Choroid plexus epithelial cell (primary cell): ENCODE results near the gene ADH6.
A peak's percentile ranks its signal among the peaks of the same experiment; 100 is the strongest.

Source experiments
- DNase-seq: peaks from one replicate; pipeline ENCODE4 v3.0.0-alpha.2; 2010; ENCODE audit warnings: low read depth
- H3K4me3 ChIP-seq: 2 replicates; pipeline ENCODE4 v1.5.1; 2011; ENCODE audit warnings: low read depth, mild to moderate bottlenecking, control low read depth, low read length, moderate library complexity
- TF ChIP-seq, protein P1 (sequence below): conservative IDR thresholded peaks from 2 replicates; pipeline ENCODE4 v1.5.1; 2011; ENCODE audit warnings: low read depth, mild to moderate bottlenecking, control low read depth, inconsistent platforms, low read length, moderate library complexity

Gene ADH6

GRCh38 chr4:99221980-99222379, 2.9 kb upstream of the ADH6 start:
- peak; percentile 30 for DNase-seq
- H3K4me3 ChIP-seq = no peak overlapping the region
- TF ChIP-seq, protein P1, sequence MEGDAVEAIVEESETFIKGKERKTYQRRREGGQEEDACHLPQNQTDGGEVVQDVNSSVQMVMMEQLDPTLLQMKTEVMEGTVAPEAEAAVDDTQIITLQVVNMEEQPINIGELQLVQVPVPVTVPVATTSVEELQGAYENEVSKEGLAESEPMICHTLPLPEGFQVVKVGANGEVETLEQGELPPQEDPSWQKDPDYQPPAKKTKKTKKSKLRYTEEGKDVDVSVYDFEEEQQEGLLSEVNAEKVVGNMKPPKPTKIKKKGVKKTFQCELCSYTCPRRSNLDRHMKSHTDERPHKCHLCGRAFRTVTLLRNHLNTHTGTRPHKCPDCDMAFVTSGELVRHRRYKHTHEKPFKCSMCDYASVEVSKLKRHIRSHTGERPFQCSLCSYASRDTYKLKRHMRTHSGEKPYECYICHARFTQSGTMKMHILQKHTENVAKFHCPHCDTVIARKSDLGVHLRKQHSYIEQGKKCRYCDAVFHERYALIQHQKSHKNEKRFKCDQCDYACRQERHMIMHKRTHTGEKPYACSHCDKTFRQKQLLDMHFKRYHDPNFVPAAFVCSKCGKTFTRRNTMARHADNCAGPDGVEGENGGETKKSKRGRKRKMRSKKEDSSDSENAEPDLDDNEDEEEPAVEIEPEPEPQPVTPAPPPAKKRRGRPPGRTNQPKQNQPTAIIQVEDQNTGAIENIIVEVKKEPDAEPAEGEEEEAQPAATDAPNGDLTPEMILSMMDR = no peak

DNA sequence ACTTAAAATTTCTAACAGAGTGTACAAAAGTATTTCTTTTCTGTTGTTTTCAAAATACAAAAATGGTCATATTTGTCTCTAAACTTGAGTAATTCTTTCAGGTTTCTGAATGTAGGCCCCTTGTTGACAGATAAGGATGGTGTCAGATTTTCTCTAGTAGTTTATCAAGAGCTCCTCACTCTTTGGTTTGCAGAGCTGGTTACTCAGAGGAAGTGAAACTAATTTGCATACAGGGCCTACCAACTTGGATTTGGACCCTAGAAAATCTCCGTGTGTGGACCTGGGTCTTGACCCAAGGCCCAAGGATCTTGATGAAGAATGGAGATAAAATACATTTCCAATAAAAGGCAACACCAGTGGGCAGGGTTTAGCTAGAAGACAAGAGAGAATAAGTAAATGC, 433 bp upstream of the ADH6 start:
- H3K4me3 ChIP-seq = no peak overlapping the region
- TF ChIP-seq, protein P1 = no peak
- no peak for DNase-seq

DNA sequence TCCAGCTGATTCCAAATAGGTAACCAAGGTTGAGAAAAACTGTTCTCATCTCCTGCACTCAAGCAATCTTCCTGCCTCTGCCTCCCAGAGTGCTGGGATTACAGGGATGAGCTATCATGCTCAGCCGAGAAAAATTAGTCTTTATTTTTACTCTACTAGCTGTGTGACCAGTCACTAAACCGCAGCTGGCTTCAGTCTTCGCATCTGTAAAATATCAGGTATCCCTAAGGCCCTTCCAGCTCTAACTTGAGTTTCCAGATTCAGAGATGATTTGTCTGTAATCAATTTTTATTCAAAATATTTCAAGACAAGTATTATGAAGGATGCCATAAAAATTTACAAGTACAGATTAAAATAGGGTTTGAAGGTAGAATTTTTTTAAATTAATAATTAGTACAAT, 3.5 kb downstream of the ADH6 start:
- no peak for DNase-seq
- TF ChIP-seq, protein P1 = no peak
- no peak overlapping the region for H3K4me3 ChIP-seq

- no peak for DNase-seq
- no peak overlapping the region for H3K4me3 ChIP-seq
- TF ChIP-seq, protein P1 = no peak
Observed at GRCh38 chr4:99210789-99211188, 8.3 kb downstream of the ADH6 start.

GRCh38 chr4:99209671-99210070, 9.4 kb downstream of the ADH6 start:
- TF ChIP-seq, protein P1 = no peak
- DNase-seq = no peak
- H3K4me3 ChIP-seq = no peak overlapping the region

DNA sequence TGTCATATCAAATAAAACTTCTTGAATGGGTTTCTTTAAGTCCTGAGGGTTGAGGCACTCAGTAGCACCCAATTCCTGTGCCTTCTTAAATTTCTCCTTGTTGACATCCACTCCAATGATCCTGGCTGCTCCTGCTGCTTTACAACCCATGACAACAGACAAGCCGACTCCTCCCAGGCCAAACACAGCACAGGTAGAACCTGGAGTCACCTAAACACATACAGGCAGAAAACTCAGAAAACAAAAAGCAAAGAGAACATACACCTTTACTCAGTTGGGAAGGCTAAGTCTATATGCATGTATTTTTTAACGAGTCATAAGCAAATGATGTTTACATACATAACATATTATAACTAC, 10.3 kb downstream of the ADH6 start:
- TF ChIP-seq, protein P1 = no peak
- H3K4me3 ChIP-seq = no peak overlapping the region
- DNase-seq = no peak

DNA sequence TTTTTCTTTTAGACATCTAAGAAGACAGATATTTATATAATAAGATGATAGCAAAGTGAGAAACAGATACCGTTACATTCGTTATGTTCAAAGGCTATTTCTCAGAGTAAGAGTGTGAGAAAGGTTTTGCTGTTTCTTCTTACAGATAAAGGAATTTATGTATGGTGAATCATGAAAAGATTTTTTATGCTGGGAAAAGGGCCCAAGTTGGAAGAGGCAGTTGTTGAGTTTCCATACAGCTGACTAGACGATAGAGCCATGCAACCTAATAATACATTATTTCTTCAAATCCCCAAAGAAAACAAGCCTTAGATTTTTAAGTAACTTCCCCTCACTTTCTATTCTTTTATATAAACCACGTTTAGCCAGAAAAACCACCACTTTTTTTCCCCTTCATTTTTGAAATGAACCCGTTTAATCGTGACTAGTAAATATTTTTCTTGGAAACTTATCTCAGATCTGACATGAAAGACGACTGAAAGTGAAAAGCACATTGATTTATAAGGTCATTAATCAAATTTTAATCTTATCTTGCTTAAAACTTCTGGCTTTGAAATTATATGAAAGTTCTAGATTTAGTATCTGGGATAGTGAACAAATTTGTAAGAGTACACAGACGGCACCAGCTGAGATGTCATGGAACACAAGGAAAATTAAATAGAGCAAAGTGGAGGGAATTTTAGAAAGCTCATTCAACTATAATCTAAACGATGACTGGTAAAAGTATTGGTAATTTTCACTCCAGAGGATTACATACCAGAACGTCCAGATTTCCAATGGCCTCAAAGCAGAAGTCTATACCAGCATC, 10.9 kb downstream of the ADH6 start:
- peak; percentile 24 for DNase-seq
- TF ChIP-seq, protein P1 = no peak

More for the DNA sequence above, 10.9 kb downstream of the ADH6 start:
- H3K4me3 ChIP-seq = no peak overlapping the region
